NT2/D1 (cell line): ENCODE results near the gene FNDC3B.

ENCODE experiments used
- SUZ12 ChIP-seq: IDR thresholded peaks from 2 replicates; pipeline ENCODE4 v1.6.1; 2011; ENCODE audit not compliant: insufficient read length, insufficient read depth; ENCODE audit errors: extremely low read depth
- ZNF274 ChIP-seq: IDR thresholded peaks from 2 replicates; pipeline ENCODE4 v1.6.1; 2011; ENCODE audit warnings: mild to moderate bottlenecking, low read depth, low read length

DNA sequence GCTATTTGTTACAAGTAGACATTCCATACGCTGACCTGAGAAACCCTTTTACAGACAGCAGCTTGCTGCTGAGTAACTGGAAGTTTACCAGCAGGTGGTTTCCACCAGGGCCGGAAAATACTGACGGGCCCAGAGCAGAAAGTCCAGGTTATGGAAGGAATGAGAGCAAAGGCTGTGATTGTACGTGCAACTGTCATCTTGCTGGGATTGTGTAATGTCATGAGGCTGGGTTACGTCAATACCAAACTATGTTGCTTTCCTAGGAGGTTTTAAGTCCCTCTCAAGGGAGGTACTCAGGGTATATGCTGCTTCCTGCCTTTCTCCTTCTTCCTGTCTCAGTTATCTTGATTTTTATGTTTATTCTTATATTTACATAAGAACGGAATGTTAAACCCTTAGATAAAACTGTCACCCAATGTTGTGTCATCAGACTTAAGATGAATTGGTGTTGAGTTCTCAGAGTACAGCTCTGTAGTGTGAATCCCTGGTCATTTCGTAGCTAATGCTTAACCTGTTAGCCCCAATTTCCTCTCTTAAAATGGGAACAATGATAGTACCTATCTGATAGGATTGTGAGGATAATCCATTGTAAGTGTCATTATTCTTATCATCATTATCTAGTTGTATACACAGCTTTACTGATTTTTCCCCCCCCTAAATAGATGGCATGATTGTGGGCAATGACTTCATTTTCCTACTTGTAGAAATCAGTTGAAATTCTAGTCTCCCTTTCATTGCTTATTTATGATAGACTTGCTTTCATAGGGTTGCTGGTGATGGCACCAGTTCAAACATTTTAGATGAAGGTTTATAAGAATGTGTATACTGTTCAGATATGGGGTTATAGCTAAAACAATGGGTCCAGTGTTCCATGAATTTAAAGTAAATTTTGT, 101.4 kb downstream of the FNDC3B start:
- TF ChIP-seq ZNF274 (no peak), SUZ12 (no peak)
